ENCODE results near the gene AHNAK2.
A peak's percentile ranks its signal among the peaks of the same experiment; 100 is the strongest.

Gene AHNAK2

GRCh38 chr14:105022276-105022670 lies 44.1 kb upstream of the AHNAK2 start:
- TF ChIP-seq, protein P1, sequence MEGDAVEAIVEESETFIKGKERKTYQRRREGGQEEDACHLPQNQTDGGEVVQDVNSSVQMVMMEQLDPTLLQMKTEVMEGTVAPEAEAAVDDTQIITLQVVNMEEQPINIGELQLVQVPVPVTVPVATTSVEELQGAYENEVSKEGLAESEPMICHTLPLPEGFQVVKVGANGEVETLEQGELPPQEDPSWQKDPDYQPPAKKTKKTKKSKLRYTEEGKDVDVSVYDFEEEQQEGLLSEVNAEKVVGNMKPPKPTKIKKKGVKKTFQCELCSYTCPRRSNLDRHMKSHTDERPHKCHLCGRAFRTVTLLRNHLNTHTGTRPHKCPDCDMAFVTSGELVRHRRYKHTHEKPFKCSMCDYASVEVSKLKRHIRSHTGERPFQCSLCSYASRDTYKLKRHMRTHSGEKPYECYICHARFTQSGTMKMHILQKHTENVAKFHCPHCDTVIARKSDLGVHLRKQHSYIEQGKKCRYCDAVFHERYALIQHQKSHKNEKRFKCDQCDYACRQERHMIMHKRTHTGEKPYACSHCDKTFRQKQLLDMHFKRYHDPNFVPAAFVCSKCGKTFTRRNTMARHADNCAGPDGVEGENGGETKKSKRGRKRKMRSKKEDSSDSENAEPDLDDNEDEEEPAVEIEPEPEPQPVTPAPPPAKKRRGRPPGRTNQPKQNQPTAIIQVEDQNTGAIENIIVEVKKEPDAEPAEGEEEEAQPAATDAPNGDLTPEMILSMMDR (IDR thresholded peaks at IDR 0.05; ENCODE audit: low read depth, low read length): no peak
- H3K4me3 ChIP-seq (ENCODE audit: low read depth, low read length): peak overlapping the region; percentile 65

DNA sequence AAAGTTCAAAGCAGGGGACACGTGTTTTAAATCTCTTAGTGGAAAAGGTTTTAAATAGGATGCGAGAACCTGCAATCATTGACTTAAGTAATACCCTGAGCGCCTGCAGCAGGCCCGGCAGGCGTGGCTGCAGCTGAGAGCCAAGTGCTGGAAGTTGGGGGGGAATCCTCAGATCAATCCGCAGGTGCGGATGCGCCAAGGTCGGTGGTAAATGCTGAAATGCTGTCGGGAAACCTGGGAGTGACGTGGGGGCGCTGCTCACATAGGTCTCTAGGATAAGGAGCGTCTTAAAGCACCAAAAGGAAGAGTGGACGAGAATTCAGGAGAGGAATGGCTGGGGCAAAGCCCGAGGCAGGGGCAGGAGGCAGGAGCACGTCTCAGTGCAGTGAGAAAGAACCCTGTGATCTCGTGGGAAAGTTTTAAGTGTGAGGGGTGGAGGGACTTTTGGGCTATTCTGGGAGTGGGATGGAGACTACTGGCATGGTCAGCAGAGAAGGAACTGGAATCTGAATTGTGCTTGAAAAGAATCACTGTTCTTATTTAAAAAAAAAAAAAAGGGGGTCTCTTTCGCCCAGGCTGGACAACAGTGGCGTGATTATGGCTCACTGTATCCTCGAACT lies 43.6 kb upstream of the AHNAK2 start:
- peak overlapping the region; percentile 65 for H3K4me3 ChIP-seq (ENCODE audit: low read depth, low read length)
- TF ChIP-seq, protein P1 (IDR thresholded peaks at IDR 0.05; ENCODE audit: low read depth, low read length): no peak

- peak within 1 kb of the TSS; percentile 72 for H3K4me3 ChIP-seq (ENCODE audit: low read depth, low read length)
These were observed 42.9 kb upstream of the AHNAK2 start, which contains the start of gene CDCA4 for GRCh38 chr14:105020815-105021655. TSS of gene CDCA4 (minus strand) at chr14:105021083. CDS start at chr14:105011929, 9,154 bp downstream.

DNA sequence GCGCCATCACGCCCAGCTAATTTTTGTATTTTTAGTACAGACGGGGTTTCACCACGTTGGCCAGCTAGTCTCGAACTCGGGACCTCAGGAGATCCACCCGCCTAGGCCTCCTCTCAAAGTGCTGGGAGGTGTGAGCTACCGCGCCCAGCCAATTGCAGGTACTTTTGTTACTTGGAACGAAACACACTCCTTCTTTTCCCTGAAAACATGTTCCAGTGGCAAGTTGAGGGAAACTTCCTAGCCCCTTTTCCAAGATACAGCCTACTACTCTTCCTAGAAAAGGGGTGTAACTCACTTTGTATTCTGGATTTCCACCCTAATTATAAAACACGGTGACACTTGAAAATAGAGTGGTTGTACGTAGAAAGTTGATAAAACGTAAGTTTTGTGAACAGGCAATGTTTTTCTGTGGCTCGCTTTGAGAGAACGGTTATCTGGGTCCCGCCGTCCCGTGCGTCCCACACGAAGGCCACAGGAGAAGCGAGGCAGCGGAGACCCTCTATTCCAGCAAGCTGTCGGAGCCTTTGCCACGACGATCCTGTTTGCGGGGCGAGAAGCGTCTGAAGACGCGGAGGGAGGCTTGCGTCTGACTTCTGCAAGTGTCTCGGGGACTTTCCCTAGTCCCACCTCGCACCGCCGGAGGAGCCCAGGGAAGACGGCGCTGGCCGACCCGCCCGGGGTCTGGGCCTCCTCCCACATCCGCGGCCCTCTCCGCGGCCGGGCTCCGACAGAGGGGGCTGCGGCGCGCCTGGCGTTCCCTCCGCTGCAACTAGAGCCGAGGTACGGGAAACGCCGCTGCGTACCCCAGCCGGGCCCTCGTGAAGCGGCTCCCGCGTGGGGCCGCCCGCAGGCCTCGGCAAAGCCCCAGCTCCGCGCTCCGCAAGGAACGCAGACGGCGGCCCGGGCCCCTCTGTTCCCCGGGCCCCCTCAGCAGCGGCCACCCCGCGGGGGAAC lies 42.0 kb upstream of the AHNAK2 start:
- TF ChIP-seq, protein P1 (IDR thresholded peaks at IDR 0.05; ENCODE audit: low read depth, low read length): no peak
- H3K4me3 ChIP-seq (ENCODE audit: low read depth, low read length): peak overlapping the region; percentile 72

More at GRCh38 chr14:105020815-105021655, 42.9 kb upstream of the AHNAK2 start, which contains the start of gene CDCA4:
- TF ChIP-seq, protein P1 (IDR thresholded peaks at IDR 0.05; ENCODE audit: low read depth, low read length): no peak

- H3K4me3 ChIP-seq (ENCODE audit: low read depth, low read length): no peak overlapping the region
- TF ChIP-seq, protein P1 (IDR thresholded peaks at IDR 0.05; ENCODE audit: low read depth, low read length): no peak
These were observed 40.2 kb upstream of the AHNAK2 start for GRCh38 chr14:105018414-105018813.

DNA sequence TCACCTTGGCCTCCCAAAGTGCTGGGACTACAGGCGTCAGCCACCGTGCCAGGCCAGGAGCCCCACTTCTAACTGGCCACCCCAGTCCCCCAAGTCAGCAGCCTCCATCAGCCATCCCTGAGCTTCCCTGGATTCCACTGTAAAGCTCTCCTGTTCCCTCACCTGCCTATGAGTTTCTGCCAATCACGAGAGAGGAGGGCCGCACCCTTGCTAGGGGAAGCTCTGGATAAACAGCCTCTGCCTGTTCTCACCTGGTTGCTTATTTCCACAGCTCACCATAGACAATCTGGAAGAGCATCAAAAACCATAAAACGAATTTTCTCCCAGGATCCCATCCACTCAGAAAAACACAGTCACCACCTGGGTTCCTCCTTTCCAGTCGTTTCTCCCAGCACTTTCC lies 37.7 kb upstream of the AHNAK2 start:
- no peak overlapping the region for H3K4me3 ChIP-seq (ENCODE audit: low read depth, low read length)
- TF ChIP-seq, protein P1 (IDR thresholded peaks at IDR 0.05; ENCODE audit: low read depth, low read length): no peak
